CD1c-positive myeloid dendritic cell (primary cell): ENCODE measurements around the gene UGGT2.
"Not testable (repeated sequence)": the region's sequence is repeated elsewhere in the genome, so short reads cannot be mapped to it uniquely, and the experiment has no call there.

Source experiments
- DNase-seq: peaks from one replicate; pipeline ENCODE4 v3.0.0-alpha.2; 2016; ENCODE audit errors: extremely low spot score

Gene UGGT2

DNA sequence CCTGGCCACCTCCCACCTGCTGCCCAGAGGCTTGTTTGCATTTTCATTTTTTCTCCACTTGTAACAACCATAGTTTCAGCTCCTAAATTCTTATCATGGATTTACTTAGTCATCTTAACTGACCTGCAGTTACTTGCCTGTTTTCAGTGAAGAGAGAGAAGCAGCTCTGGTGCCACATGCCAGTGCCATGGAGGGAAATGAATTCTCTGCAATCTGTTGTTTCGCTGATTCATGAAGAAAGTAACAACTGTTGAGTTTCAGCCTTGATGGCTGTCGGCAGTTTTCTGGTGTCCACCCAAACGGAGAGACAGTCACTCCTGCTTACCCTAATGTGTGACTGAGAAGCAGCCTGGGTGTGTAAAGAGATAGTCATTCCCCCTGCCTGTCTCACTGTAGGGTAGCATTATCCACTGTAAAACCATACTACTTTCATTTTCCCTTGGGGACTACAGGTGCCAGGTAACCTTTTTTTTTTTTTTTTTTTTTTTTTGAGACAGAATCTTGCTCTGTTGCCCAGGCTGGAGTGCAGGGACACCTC lies 260.1 kb downstream of the UGGT2 start:
- DNase-seq, result no peak

DNA sequence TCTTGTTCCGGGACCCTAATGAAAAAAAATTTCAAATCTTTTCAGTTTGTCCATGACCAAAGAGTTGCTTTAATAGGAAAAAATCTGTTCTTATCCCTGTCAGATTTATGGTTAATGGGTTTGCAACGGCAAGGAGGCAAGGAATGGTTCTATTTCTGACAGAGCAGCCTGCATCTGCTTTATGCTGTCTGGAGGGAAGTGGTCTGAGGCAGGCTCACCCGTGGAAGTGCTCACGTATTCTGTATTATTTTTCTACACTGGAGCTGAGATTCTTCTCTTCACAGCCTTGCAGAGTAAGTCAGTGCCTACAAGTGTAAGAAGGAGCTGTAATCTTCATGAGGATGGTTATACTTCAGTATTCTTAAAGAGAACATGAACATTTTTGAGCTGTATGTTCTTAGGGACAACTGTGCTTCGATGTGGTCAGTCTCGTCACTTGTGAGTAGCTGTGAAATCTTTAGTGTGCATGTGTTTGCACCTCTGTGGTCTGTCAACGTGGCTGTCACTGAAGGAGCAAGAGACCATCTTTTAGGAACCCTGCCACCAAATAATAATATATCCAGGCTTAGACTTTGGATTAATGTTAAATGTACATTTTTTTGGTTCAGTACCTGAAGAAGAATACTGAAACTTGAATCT lies 262.0 kb downstream of the UGGT2 start:
- no peak for DNase-seq

- not testable (repeated sequence) for DNase-seq
Measured at GRCh38 chr13:95789315-95789714, 263.9 kb downstream of the UGGT2 start.

GRCh38 chr13:95788100-95788463 lies 265.1 kb downstream of the UGGT2 start:
- DNase-seq, result no peak

- DNase-seq, result no peak
Measured at GRCh38 chr13:95787356-95788099, 265.7 kb downstream of the UGGT2 start.

DNA sequence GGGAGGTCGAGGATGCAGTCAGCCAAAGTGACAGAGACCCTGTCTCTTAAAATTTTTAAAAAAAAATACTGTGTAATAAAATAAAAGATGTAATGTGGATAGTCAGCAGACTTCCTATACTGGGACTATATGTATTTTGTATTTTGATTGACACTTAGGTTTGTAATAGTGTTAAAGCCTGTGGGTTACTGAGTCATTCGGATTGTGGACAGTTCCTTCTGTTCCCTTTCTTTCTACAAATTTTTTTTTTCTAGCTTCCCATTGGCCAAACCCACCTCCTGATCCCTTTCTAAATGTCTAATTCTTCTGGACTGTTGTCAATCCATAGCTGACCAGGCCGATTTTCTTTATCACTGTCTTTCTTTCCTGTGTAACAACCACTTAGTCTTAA lies 268.3 kb downstream of the UGGT2 start:
- no peak for DNase-seq

GRCh38 chr13:95784161-95784899 lies 268.9 kb downstream of the UGGT2 start:
- no peak for DNase-seq

- DNase-seq, result no peak
Measured at GRCh38 chr13:95783747-95784146, 269.5 kb downstream of the UGGT2 start.

- not testable (repeated sequence) for DNase-seq
Measured at GRCh38 chr13:95781940-95782339, 271.3 kb downstream of the UGGT2 start.

GRCh38 chr13:95781016-95781415 lies 272.2 kb downstream of the UGGT2 start:
- no peak for DNase-seq

- DNase-seq, result no peak
Measured at GRCh38 chr13:95779522-95779921, 273.7 kb downstream of the UGGT2 start.

DNA sequence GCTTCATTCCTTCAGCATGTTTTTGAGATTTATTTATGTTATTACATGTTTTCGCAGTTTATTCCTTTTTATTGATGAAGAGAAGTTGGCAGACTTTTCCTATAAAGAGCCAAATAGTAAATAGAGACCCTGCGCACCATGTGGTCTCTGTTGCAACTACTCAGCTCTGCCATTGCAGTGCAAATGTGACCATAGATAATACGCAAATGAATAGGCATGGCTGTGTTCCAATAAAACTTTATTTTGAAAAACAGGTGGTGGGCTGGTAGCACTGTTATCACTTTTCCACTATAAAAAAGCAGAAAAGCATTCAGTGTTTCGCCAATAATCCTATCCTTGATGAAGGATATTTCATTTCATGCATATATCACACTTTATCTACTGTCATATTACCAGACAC lies 281.3 kb downstream of the UGGT2 start:
- DNase-seq, result no peak

- DNase-seq, result no peak
Measured at GRCh38 chr13:95763601-95764000, 289.6 kb downstream of the UGGT2 start.

- not testable (repeated sequence) for DNase-seq
Measured at GRCh38 chr13:95762626-95763025, 290.6 kb downstream of the UGGT2 start.

DNA sequence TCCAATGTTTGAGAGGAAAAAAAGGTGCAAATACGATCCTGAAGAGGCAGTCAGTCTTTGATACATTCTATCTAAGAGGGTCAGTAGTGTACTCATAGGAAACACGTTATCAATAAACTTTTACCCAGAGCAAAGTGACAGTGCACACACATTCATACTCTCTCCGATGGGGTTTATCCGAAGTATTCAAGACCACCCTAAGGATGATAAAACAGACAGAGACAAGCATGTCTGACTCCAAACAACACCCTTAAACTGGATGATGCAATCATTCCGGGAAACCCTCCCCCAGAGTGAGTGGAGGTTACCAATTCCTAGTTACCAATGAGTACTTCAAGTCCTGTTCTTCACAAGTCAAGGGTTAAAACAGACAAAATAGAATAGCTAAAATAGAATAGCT lies 297.1 kb downstream of the UGGT2 start:
- DNase-seq, result no peak

GRCh38 chr13:95754069-95754468 lies 299.1 kb downstream of the UGGT2 start:
- DNase-seq, result no peak

- DNase-seq, result no peak
Measured at GRCh38 chr13:95752677-95753076, 300.5 kb downstream of the UGGT2 start.
